ENCODE measurements around the gene HPSE2. TPM values are rescaled to one million over a fixed set of nuclear protein-coding genes. Genes with fewer than 3 reads are reported as not detected.

Gene HPSE2
- total and polyA plus RNA-seq, 2 of the 13 experiments (the other 11 are each of a cell fraction or from before 2014, with no cell fraction given): 0.01 TPM; not detected in 1

DNA sequence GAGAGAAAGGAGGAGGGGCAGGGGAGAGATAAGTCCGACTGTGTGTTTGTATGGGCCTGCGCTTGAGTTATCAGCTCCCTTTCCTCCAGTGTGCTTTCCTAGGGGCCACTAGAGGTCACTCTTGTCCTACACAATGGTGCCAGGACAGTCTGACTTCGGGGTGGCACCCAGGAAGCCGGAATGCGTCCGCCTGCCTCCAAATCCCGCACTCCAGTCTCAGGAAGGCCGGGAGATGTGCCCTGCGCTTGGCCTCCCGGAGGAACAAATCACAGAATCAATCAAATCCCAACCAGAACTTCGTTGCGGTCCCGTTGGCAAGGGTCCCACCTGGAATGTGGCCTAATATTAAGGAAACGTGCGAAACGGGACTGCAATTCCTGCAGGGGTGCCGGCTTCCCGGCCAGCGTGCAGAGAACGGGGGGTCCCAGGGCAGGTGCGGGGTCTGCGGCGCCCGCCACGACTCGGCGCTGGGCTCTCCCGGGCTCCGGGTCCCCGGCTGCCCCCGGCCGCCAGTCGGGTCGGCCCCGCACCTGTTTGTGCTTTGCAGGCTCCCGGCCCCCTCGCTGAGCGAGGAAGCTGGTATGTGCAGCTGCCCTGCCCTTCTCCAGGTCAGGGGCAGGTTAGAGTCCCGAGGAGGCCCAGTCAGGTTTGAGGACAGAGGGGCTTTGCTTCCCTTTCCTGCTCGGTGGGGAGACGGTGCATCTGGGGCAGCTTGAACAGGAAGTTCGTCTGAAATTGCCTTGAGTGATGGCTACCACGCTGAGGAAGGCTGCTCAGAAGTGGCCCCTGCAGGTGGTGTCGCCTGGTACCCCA, 767.9 kb downstream of the HPSE2 start (continued):
- TF ChIP-seq ZNF331 (CRISPR knock-in tag; IDR thresholded peaks at IDR 0.05): peak; percentile 60; the same call in 1 of the 2 replicates
- no peak for TF ChIP-seq BCLAF1 (IDR thresholded peaks at IDR 0.05)
- no peak for TF ChIP-seq ZNF367 (CRISPR knock-in tag; IDR thresholded peaks at IDR 0.05; ENCODE audit: borderline replicate concordance)
- TF ChIP-seq NFKB2 (CRISPR knock-in tag; IDR thresholded peaks at IDR 0.05; ENCODE audit: borderline replicate concordance): no peak
- TF ChIP-seq ZBTB7A (CRISPR knock-in tag; IDR thresholded peaks at IDR 0.05): no peak
- no peak for TF ChIP-seq RBFOX2 (IDR thresholded peaks at IDR 0.05; ENCODE audit: low read depth, low read length)
- no peak for TF ChIP-seq CC2D1A (CRISPR knock-in tag; IDR thresholded peaks at IDR 0.05)
- no peak for TF ChIP-seq ZNF850 (CRISPR knock-in tag; conservative IDR thresholded peaks at IDR 0.05)
- no peak for TF ChIP-seq SRSF9 (IDR thresholded peaks at IDR 0.05; ENCODE audit: borderline replicate concordance, insufficient read depth, low read depth, low read length, poor library complexity, severe bottlenecking)
- TF ChIP-seq TBL1XR1 (IDR thresholded peaks at IDR 0.05; ENCODE audit: borderline replicate concordance, low read length, partially characterized antibody): no peak
- TF ChIP-seq ZNF549 (CRISPR knock-in tag; IDR thresholded peaks at IDR 0.05): no peak
- TF ChIP-seq SAFB2 (CRISPR knock-in tag; IDR thresholded peaks at IDR 0.05; ENCODE audit: borderline replicate concordance, low read depth): no peak
- TF ChIP-seq ARHGAP35 (CRISPR knock-in tag; IDR thresholded peaks at IDR 0.05; ENCODE audit: borderline replicate concordance): no peak
- TF ChIP-seq HDAC2 (CRISPR knock-in tag; IDR thresholded peaks at IDR 0.05): 0 out of 2 replicates have a peak, but pooled peaks have one; percentile 29
- TF ChIP-seq, protein P1, sequence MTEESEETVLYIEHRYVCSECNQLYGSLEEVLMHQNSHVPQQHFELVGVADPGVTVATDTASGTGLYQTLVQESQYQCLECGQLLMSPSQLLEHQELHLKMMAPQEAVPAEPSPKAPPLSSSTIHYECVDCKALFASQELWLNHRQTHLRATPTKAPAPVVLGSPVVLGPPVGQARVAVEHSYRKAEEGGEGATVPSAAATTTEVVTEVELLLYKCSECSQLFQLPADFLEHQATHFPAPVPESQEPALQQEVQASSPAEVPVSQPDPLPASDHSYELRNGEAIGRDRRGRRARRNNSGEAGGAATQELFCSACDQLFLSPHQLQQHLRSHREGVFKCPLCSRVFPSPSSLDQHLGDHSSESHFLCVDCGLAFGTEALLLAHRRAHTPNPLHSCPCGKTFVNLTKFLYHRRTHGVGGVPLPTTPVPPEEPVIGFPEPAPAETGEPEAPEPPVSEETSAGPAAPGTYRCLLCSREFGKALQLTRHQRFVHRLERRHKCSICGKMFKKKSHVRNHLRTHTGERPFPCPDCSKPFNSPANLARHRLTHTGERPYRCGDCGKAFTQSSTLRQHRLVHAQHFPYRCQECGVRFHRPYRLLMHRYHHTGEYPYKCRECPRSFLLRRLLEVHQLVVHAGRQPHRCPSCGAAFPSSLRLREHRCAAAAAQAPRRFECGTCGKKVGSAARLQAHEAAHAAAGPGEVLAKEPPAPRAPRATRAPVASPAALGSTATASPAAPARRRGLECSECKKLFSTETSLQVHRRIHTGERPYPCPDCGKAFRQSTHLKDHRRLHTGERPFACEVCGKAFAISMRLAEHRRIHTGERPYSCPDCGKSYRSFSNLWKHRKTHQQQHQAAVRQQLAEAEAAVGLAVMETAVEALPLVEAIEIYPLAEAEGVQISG (CRISPR knock-in tag; IDR thresholded peaks at IDR 0.05): no peak
- peak; percentile 62; the same call in 1 of the 2 replicates for TF ChIP-seq ZMYM4 (CRISPR knock-in tag; IDR thresholded peaks at IDR 0.05)
- TF ChIP-seq ZIK1 (CRISPR knock-in tag; IDR thresholded peaks at IDR 0.05; ENCODE audit: borderline replicate concordance, low read depth): no peak
- TF ChIP-seq ZC3H13 (CRISPR knock-in tag; IDR thresholded peaks at IDR 0.05): no peak
- TF ChIP-seq XBP1 (CRISPR knock-in tag; IDR thresholded peaks at IDR 0.05): no peak
- TF ChIP-seq JUN (CRISPR knock-in tag; IDR thresholded peaks at IDR 0.05): no peak
- TF ChIP-seq NPAS2 (CRISPR knock-in tag; IDR thresholded peaks at IDR 0.05; ENCODE audit: borderline replicate concordance): no peak
- no peak for TF ChIP-seq HNF4A (CRISPR knock-in tag; IDR thresholded peaks at IDR 0.05)
- TF ChIP-seq ZBTB42 (CRISPR knock-in tag; IDR thresholded peaks at IDR 0.05): no peak
- 0 out of 2 replicates have a peak, but pooled peaks have one; percentile 35 for TF ChIP-seq ZNF124 (CRISPR knock-in tag; IDR thresholded peaks at IDR 0.05)
- no peak for TF ChIP-seq ZFP36L1 (CRISPR knock-in tag; IDR thresholded peaks at IDR 0.05)
- TF ChIP-seq ZNF446 (CRISPR knock-in tag; IDR thresholded peaks at IDR 0.05): no peak
